Measurements from ENCODE around the gene UPF2. TPM values are rescaled to one million over a fixed set of nuclear protein-coding genes. Genes with fewer than 3 reads are reported as not detected.
A peak's percentile ranks its signal among the peaks of the same experiment; 100 is the strongest.

The UPF2 gene
- total RNA-seq, 6 experiments from 2014 or later: 18.3 to 24.1 (median 22.0) TPM

DNA sequence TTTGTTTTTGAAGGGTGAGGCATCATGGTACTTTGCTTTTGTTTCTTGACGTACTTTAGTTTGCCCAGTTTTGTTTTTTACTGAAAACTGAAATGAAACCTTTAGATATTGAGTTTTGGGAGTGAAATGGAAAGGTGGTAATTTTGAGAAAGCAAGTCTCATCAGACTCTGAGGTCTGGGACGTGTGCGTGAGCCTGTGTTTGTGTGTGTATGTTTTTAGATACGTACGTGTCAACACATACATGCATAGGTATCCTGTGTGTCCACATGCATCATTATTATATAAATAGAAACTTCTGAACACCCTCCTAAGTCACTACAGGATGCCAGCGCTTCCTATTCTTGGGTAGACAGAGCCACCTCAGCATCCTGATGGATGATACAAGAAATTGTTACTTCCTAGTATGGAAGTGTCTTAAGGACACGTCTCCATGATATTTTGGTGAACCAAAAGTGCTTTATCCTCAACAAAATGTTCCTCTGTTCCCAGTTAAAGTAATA lies 171.7 kb downstream of the UPF2 start:
- Mint-ChIP-seq H3K27ac (no peak overlapping the region), H3K36me3 (ENCODE audit: low read depth) (no peaks in the 10 kb centered on the region), H3K4me3 (peak overlapping the region; percentile 32; the same call in 1 of the 2 replicates), H3K27me3 (ENCODE audit: insufficient read depth) (peaks cover 8% of the 10 kb centered on the region), H3K9me3 (no peaks in the 10 kb centered on the region), H3K4me1 (ENCODE audit: low read depth) (peaks cover 37% of the 10 kb centered on the region)
- TF ChIP-seq, protein P1, sequence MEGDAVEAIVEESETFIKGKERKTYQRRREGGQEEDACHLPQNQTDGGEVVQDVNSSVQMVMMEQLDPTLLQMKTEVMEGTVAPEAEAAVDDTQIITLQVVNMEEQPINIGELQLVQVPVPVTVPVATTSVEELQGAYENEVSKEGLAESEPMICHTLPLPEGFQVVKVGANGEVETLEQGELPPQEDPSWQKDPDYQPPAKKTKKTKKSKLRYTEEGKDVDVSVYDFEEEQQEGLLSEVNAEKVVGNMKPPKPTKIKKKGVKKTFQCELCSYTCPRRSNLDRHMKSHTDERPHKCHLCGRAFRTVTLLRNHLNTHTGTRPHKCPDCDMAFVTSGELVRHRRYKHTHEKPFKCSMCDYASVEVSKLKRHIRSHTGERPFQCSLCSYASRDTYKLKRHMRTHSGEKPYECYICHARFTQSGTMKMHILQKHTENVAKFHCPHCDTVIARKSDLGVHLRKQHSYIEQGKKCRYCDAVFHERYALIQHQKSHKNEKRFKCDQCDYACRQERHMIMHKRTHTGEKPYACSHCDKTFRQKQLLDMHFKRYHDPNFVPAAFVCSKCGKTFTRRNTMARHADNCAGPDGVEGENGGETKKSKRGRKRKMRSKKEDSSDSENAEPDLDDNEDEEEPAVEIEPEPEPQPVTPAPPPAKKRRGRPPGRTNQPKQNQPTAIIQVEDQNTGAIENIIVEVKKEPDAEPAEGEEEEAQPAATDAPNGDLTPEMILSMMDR (IDR thresholded peaks at IDR 0.05): no peak
- DNase-seq: no peak

DNA sequence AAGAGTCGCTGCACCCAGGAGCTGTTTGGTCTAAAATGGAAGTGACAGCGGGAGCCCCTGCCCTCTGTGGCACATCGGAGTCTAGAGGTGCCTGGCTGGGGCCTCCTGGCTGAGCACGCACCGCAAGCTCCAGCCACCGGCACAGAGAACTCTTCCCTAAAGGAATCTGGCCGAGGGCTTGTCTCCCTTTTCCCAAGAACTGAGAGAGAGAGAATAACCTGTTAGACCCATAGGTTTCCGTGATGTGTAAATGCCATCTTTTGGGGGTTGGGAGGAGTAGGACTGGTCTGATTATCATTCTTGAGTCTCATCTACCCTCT lies 172.2 kb downstream of the UPF2 start:
- Mint-ChIP-seq H3K27me3 (ENCODE audit: insufficient read depth) (peaks cover 11% of the 10 kb centered on the region), H3K27ac (no peak overlapping the region), H3K4me1 (ENCODE audit: low read depth) (peaks cover 36% of the 10 kb centered on the region), H3K9me3 (no peaks in the 10 kb centered on the region), H3K36me3 (ENCODE audit: low read depth) (no peaks in the 10 kb centered on the region), H3K4me3 (peak overlapping the region; percentile 32; the same call in 1 of the 2 replicates)
- DNase-seq: no peak
- TF ChIP-seq, protein P1 (IDR thresholded peaks at IDR 0.05): no peak

Other genes with a start within 250 kb of the UPF2 start
- gene PROSER2, start 219.5 kb downstream of the UPF2 start, total RNA-seq (2021; fragmentation: NEBNext Ultra II Directional; extraction: Animal tissue kit (Norgen Biotek cat#: 25700)): 1 to 10 TPM in 5 of 6 experiments, under 1 TPM in 1; 0.74 to 2.9 (median 1.5) TPM
- gene DHTKD1, start 26.1 kb upstream of the UPF2 start, total RNA-seq (2021; fragmentation: NEBNext Ultra II Directional; extraction: Animal tissue kit (Norgen Biotek cat#: 25700)): 10 to 100 TPM; 10.2 to 15.1 (median 12.7) TPM
- 10 to 100 TPM in 5 of 6 experiments, 1 to 10 TPM in 1; 9.3 to 11.2 (median 10.6) TPM for gene SEC61A2, start 86.9 kb upstream of the UPF2 start, total RNA-seq (2021; fragmentation: NEBNext Ultra II Directional; extraction: Animal tissue kit (Norgen Biotek cat#: 25700))
- 10 to 100 TPM; 49.4 to 59.7 (median 51.1) TPM for gene NUDT5, start 153.1 kb upstream of the UPF2 start, total RNA-seq (2021; fragmentation: NEBNext Ultra II Directional; extraction: Animal tissue kit (Norgen Biotek cat#: 25700))
- gene CDC123, start 153.4 kb upstream of the UPF2 start, total RNA-seq (2021; fragmentation: NEBNext Ultra II Directional; extraction: Animal tissue kit (Norgen Biotek cat#: 25700)): 100 to 1,000 TPM in 3 of 6 experiments, 10 to 100 TPM in 3; 90.9 to 116 (median 99.5) TPM